ENCODE measurements around the gene STAB2. TPM values are rescaled to one million over a fixed set of nuclear protein-coding genes. Genes with fewer than 3 reads are reported as not detected.

Gene STAB2
- total and polyA plus RNA-seq, 4 donors, result 3.4 to 42.6 (median 16.6) TPM

- Histone ChIP-seq H3K4me3 (ENCODE audit: low read depth in 1 of 3, low read length in 3 of 3) (no peak overlapping the region), H3K9ac (ENCODE audit: low read depth in 1 of 2, low read length in 2 of 2) (no peak overlapping the region), H3K4me1 (ENCODE audit: control insufficient read depth in 4 of 4, insufficient read depth in 4 of 4, low read length in 3 of 4) (no peaks in the 10 kb centered on the region), H3K27me3 (ENCODE audit: control insufficient read depth in 4 of 4, insufficient read depth in 4 of 4, low read length in 3 of 4) (no peaks in the 10 kb centered on the region), H3K9me3 (ENCODE audit: control insufficient read depth in 4 of 4, low read length in 3 of 4) (peaks cover 3 to 6% (median 5%) of the 10 kb centered on the region in 4 donors), H3K27ac (ENCODE audit: low read depth in 1 of 2, low read length in 2 of 2) (no peak overlapping the region), H3K36me3 (ENCODE audit: control insufficient read depth in 4 of 4, insufficient read depth in 3 of 4, low read depth in 1 of 4, low read length in 3 of 4) (no peaks in the 10 kb centered on the region)
- no peak for TF ChIP-seq YY1 (IDR thresholded peaks at IDR 0.05)
- no peak for TF ChIP-seq ZBTB33 (IDR thresholded peaks at IDR 0.05)
- no peak for TF ChIP-seq SP1 (IDR thresholded peaks at IDR 0.05)
- no peak for TF ChIP-seq JUND (IDR thresholded peaks at IDR 0.05)
- TF ChIP-seq ATF3 (IDR thresholded peaks at IDR 0.05), result no peak
- TF ChIP-seq FOXA1 (IDR thresholded peaks at IDR 0.05), result no peak
- TF ChIP-seq NR2F2 (IDR thresholded peaks at IDR 0.05), result no peak
- TF ChIP-seq FOXA2 (IDR thresholded peaks at IDR 0.05), result no peak
- no peak for TF ChIP-seq MAX (IDR thresholded peaks at IDR 0.05)
- no peak for TF ChIP-seq REST (IDR thresholded peaks at IDR 0.05)
- no peak for TF ChIP-seq HNF4G (IDR thresholded peaks at IDR 0.05)
- TF ChIP-seq CTCF (IDR thresholded peaks at IDR 0.05; ENCODE audit: low read depth, low read length, missing input control), result no peak
- TF ChIP-seq EGR1 (IDR thresholded peaks at IDR 0.05; ENCODE audit: low read depth in 2 of 2), result no peak
- TF ChIP-seq HNF4A (conservative IDR thresholded peaks at IDR 0.05), result no peak
- no peak for TF ChIP-seq TAF1 (conservative IDR thresholded peaks at IDR 0.05)
- TF ChIP-seq GABPA (IDR thresholded peaks at IDR 0.05 in 1 of 2, conservative IDR thresholded peaks at IDR 0.05 in 1 of 2), result no peak
- no peak for TF ChIP-seq RXRA (IDR thresholded peaks at IDR 0.05)
- no peak for TF ChIP-seq RAD21 (IDR thresholded peaks at IDR 0.05)
- no peak for DNase-seq (ENCODE audit: low spot score)
- 87% methylated on average over 2 of the region's 2 CpGs for WGBS
Observed at GRCh38 chr12:103734863-103735262, 147.8 kb downstream of the STAB2 start.

Measured in liver (tissue), 9 donors.